IPS-11a (cell line): Measurements from ENCODE around the gene EEFSEC.

Experiments
- H3K4me3 ChIP-seq: one replicate; pipeline ENCODE4 v1.5.1; 2013; ENCODE audit warnings: low read depth, low read length, control low read depth

Gene EEFSEC

GRCh38 chr3:128283421-128283820 lies 130.1 kb downstream of the EEFSEC start:
- no peak overlapping the region for H3K4me3 ChIP-seq

- no peak overlapping the region for H3K4me3 ChIP-seq
Observed at GRCh38 chr3:128285042-128285966, 132.0 kb downstream of the EEFSEC start.

GRCh38 chr3:128285967-128286321 lies 132.7 kb downstream of the EEFSEC start:
- no peak overlapping the region for H3K4me3 ChIP-seq

- H3K4me3 ChIP-seq: no peak overlapping the region
Observed at GRCh38 chr3:128286691-128287090, 133.4 kb downstream of the EEFSEC start.

- no peak overlapping the region for H3K4me3 ChIP-seq
Observed at GRCh38 chr3:128287216-128287615, 133.9 kb downstream of the EEFSEC start.

- H3K4me3 ChIP-seq: no peak overlapping the region
Observed at GRCh38 chr3:128289534-128289933, 136.3 kb downstream of the EEFSEC start.

DNA sequence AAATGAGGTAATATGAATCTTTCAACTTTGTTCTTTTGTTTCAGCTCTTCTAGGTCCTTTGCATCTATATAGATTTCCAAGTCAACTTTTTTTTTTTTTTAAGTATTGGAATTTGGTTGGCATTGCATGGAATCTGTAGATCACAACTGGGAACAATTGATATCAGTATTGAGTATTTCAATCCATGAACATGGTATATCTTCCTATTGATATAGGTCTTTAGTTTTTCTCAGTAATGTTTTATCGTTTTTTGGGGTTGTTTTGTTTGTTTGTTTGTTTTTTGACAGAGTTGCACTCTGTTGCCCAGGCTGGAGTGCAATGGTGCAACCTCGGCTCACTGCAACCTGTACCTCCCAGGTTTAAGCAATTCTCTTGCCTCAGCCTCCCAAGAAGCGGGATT lies 137.2 kb downstream of the EEFSEC start:
- H3K4me3 ChIP-seq: no peak overlapping the region

DNA sequence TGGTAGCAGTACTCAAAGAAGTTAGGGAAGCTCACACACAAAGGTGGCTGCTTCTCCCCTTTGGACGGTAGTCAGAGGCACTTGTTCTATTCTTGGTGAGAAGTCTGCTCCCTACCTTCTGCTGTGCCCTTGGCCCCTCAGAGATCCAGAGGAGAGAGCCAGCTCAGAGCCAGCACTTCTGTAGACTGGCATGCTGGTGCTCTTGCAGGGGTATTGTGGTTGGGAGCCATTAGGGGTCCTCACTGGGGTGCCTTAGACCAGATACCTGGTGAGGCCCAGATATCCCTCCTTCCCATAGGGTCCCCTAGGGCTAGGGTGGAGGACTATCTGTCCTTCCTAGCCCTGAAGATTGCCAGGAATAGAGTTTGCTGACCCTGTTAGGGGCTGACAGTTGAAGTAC lies 140.6 kb downstream of the EEFSEC start:
- H3K4me3 ChIP-seq: no peak overlapping the region

GRCh38 chr3:128294999-128295468 lies 141.8 kb downstream of the EEFSEC start:
- H3K4me3 ChIP-seq: no peak overlapping the region

GRCh38 chr3:128296469-128297251 lies 143.4 kb downstream of the EEFSEC start:
- no peak overlapping the region for H3K4me3 ChIP-seq

DNA sequence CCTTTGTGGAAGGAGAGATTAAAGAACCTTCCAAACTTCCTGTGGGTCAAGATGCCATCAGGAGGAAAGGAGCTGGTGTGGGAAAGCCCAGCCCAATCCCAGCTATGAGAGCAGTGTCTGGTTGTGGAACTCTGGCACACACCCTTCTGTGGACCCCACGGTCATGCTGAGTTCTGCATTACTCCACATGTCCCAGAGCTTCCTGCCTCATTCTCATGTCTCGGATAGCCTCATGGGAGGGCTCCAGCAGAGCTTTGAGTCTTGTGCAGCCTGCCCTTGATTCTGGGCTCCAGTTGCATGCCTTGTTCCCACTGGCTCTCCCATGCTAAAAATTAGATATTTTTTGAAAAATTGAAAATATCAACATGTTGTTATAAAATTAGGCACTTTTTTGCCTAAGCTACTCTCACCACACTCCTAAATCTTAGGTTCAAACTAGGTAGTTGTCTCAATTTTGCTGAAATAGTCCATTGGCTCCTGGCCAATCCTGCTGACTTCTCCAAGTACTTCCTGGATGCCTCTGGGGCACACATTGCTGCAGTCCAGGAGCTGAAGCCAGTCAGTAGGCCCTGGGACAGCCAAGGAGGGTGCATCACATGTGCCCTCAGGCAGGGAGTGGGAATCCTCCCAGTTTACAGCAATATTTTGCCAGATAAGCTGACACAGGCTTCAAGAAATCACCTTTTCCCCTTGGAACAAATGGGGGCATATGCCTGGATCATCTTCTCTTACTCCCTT lies 144.3 kb downstream of the EEFSEC start:
- H3K4me3 ChIP-seq: no peak overlapping the region

DNA sequence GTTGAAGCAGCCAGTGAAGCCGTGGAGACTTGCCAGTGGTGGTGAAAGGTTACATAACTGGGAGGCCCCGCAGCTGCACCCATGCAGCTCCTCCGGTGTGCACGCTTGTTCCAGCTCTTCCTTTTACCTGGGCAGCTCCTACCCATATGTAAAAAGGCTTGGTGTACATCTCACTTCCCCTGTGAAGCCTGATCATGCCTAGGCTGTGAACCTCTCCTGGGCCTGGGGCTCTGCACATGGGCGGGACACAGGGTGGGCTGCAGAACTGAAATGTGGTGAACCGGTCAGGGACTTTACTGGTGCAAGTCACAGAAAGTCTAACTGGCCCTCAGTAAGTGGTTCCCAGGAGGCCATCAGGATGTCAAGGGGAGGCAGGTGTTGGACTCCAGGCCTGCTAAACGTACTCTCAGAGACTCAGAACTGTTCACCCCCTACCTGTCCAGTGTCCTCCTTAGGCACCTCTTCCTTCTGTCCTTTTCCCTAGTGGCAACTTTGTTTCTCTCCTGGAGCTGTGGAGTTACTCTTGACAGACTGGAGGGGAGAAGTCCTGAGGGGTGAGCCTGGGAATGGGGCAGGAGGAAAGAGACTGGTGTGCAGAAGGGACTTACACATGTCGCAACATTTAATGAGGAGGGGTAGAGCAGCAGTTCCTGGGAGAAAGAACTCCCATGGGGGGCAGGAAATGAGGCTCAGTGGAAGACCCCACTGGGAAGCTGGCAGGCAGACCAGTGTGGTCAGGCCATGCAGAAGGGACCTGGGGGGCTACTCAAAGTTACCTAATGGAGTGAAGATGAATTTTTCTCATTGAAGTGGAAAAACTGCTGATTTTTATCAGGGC lies 148.1 kb downstream of the EEFSEC start:
- H3K4me3 ChIP-seq: no peak overlapping the region

GRCh38 chr3:128306481-128306880 lies 153.2 kb downstream of the EEFSEC start:
- H3K4me3 ChIP-seq: no peak overlapping the region

DNA sequence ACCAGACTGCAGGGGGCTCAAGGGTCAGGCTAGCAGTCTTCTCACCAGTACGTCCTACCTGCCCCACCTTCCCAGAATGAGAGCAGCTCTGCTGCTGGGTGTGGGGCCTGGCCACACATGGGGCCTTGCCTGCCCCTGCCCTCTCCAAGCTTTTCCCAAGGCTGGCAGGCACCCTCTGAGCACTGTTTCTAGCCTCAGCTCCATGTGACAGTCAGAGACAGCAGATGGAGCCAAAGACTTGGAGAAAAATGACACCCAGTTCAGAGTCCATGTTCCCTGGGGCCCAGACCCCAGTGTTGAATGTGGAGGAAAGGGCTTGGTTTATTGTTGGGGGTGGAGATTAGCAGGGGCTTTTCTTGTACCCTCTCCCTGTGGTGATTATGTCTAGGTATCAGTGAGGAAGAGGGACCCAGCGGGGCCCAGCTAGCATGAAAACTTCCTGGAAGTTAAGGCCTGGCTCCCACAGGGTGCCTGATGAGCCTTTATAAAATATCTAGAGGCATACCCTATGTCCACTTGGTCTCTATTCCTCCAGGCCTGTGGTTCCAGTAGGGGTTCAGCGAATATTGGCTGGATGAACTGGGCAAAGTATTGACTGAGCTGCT lies 153.8 kb downstream of the EEFSEC start:
- H3K4me3 ChIP-seq: no peak overlapping the region

GRCh38 chr3:128307781-128308469 lies 154.6 kb downstream of the EEFSEC start:
- no peak overlapping the region for H3K4me3 ChIP-seq

DNA sequence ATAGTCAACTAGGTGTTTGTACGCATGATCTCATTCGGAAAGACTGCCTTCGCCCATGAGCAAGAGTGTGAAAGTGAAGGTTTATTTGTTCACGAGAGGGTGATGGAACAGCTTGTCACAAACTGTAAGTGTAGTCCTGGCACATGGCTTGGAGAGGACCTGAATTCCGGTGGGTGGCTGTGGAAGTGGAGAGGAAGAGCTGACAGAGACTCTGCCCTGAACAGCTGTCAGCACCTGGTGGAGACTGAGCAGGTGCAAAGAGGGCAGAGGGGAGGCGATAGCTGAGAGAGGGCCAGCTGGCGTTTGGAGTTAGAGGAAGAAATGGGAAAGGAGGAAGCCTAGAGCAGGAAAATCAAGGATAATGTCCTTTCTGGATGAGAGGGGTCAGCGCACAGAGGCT lies 155.7 kb downstream of the EEFSEC start:
- no peak overlapping the region for H3K4me3 ChIP-seq

DNA sequence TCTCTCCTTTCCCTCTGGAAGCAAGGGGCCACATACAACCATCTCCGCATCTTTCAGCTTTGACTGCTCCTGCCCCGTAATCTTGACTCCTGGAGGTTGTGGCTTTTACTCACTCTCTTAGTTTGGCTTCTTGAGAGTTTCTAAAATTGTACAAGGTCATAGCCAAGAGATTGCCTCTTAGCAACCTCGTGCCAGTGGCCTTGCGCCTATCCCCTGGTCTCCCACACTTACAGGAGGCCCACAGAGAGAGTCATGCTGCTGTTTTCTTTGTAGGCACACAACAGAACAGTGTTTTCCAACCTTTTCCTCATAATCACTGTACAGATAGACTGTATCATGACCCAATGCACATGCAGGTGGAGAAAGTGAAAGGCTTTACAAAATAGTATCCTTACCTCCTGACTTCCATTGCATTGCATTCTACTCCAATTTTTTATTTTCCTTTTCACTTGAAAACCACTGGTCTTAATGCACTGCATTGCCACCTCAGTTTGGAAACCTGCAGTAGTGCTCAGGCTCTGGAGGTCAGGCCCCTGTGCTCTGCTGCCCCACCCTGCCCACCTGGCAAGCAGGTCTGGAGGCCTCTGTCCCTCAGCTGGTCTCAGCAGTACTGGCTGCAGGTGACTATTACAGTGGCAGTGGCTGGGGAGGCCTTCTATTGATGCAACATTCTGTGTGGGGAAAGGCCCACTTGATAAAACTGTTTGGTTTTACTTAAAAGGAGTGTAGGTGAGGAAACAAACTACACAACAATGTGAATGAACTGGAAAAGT lies 157.2 kb downstream of the EEFSEC start:
- H3K4me3 ChIP-seq: no peak overlapping the region

GRCh38 chr3:128311441-128311844 lies 158.2 kb downstream of the EEFSEC start:
- H3K4me3 ChIP-seq: no peak overlapping the region

DNA sequence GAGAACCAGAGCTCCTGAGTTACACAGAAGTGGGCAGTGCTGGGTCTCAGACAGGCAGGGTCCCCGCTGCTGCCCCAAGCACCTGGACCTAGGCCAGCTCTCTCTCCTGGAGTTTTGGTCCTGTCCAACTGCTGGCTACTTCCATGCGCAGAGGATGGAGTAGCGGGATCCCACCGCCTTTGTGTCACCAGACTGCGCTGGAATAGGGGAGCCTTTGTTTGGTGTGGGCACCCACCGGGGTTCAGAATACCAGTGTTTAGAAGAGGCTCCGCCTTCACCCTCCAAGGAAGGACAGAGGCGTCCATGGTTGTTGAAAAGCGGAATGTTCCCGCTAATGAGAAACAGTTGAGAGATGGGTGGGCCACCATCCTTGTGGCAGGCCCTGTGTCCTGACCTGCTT lies 159.0 kb downstream of the EEFSEC start:
- no peak overlapping the region for H3K4me3 ChIP-seq
